ENCODE results near the gene TGFBR1.

- TF ChIP-seq, protein P1, sequence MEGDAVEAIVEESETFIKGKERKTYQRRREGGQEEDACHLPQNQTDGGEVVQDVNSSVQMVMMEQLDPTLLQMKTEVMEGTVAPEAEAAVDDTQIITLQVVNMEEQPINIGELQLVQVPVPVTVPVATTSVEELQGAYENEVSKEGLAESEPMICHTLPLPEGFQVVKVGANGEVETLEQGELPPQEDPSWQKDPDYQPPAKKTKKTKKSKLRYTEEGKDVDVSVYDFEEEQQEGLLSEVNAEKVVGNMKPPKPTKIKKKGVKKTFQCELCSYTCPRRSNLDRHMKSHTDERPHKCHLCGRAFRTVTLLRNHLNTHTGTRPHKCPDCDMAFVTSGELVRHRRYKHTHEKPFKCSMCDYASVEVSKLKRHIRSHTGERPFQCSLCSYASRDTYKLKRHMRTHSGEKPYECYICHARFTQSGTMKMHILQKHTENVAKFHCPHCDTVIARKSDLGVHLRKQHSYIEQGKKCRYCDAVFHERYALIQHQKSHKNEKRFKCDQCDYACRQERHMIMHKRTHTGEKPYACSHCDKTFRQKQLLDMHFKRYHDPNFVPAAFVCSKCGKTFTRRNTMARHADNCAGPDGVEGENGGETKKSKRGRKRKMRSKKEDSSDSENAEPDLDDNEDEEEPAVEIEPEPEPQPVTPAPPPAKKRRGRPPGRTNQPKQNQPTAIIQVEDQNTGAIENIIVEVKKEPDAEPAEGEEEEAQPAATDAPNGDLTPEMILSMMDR (IDR thresholded peaks at IDR 0.05; ENCODE audit: insufficient read depth, low read length, poor library complexity, severe bottlenecking) = no peak
- TF ChIP-seq EZH2phosphoT487 (conservative IDR thresholded peaks at IDR 0.05; ENCODE audit: low read length) = no peak
These were observed 10.1 kb downstream of the TGFBR1 start for GRCh38 chr9:99114846-99115500.

Measured in SU-DHL-6 (cell line).